K562 (cell line): Measurements from ENCODE around the gene SETD1B. TPM values are rescaled to one million over a fixed set of nuclear protein-coding genes. Genes with fewer than 3 reads are reported as not detected.

Source experiments
- ARNT ChIP-seq, 2 experiments: fragments of 450-650 bp; IDR thresholded peaks; 2 replicates each; pipeline ENCODE4 v1.6.1; 2016; ENCODE audit warnings: mild to moderate bottlenecking in 1 of 2
- BRCA1 ChIP-seq, 2 experiments: fragments of 450-650 bp in 1 of 2; sonication (generic) in 1 of 2; formaldehyde crosslinking in 1 of 2; IDR thresholded peaks; 2 replicates each; pipeline versions ENCODE4 v1.5.0 to v1.6.1; 2017 to 2020; ENCODE audit warnings: mild to moderate bottlenecking in 1 of 2, missing genetic modification reagents in 1 of 2
- DACH1 ChIP-seq: fragments of 450-650 bp; IDR thresholded peaks from 2 replicates; pipeline ENCODE4 v1.6.1; 2018; ENCODE audit not compliant: partially characterized antibody
- EP300 ChIP-seq: IDR thresholded peaks from 2 replicates; pipeline ENCODE4 v1.6.1; 2012; ENCODE audit warnings: low read length, improper control_type of control experiment
- ETV6 ChIP-seq, 3 experiments: fragments of 150-350 bp in 1 of 3; sonication (generic) in 1 of 3; formaldehyde crosslinking in 1 of 3; IDR thresholded peaks; 2 replicates each; pipeline versions ENCODE4 v1.6.1 to v1.8.0; 2014 to 2022; ENCODE audit warnings: borderline replicate concordance in 2 of 3, low read depth in 2 of 3, antibody characterized with exemption in 1 of 3, low read length in 1 of 3, mild to moderate bottlenecking in 1 of 3, missing genetic modification reagents in 1 of 3
- FOXP1 ChIP-seq: sonication (generic); formaldehyde crosslinking; IDR thresholded peaks from 2 replicates; pipeline ENCODE4 v1.8.0; 2022; ENCODE audit warnings: mild to moderate bottlenecking, missing genetic modification reagents
- HDAC8 ChIP-seq: fragments of 450-650 bp; IDR thresholded peaks from 2 replicates; pipeline ENCODE4 v1.6.1; 2016; ENCODE audit warnings: mild to moderate bottlenecking, missing genetic modification characterization, moderate library complexity, missing compliant biosample characterization
- HNRNPL ChIP-seq: fragments of 200-400 bp; formaldehyde crosslinking; IDR thresholded peaks from 2 replicates; pipeline ENCODE4 v1.6.1; 2017; ENCODE audit warnings: low read depth, mild to moderate bottlenecking, low read length
- HNRNPLL ChIP-seq: fragments of 200-400 bp; formaldehyde crosslinking; IDR thresholded peaks from 2 replicates; pipeline ENCODE4 v1.6.1; 2017; ENCODE audit warnings: low read length, low read depth, mild to moderate bottlenecking; ENCODE audit not compliant: poor library complexity, severe bottlenecking
- MAZ ChIP-seq, 2 experiments: fragments of 450-650 bp in 1 of 2; sonication (generic) in 1 of 2; formaldehyde crosslinking; IDR thresholded peaks in 1 of 2; conservative IDR thresholded peaks in 1 of 2; 2 replicates each; pipeline versions ENCODE4 v1.4.0 to v1.5.0; 2020; ENCODE audit warnings: mild to moderate bottlenecking in 1 of 2, missing genetic modification reagents in 1 of 2
- NCOA2 ChIP-seq, 2 experiments: fragments of 450-650 bp; IDR thresholded peaks; 2 replicates each; pipeline ENCODE4 v1.6.1; 2018; ENCODE audit warnings: mild to moderate bottlenecking in 2 of 2, moderate library complexity in 1 of 2; ENCODE audit not compliant: partially characterized antibody in 2 of 2
- POLR2AphosphoS5 ChIP-seq: IDR thresholded peaks from 2 replicates; pipeline ENCODE4 v1.6.1; 2011; ENCODE audit warnings: mild to moderate bottlenecking, low read depth, low read length, moderate library complexity; ENCODE audit not compliant: control insufficient read depth, insufficient read depth
- RBM14 ChIP-seq: fragments of 200-400 bp; formaldehyde crosslinking; IDR thresholded peaks from 2 replicates; pipeline ENCODE4 v1.6.1; 2018; ENCODE audit warnings: low read depth, mild to moderate bottlenecking, low read length, moderate library complexity, borderline replicate concordance; ENCODE audit not compliant: insufficient read depth
- SIX5 ChIP-seq, 2 experiments: IDR thresholded peaks; 2 replicates each; pipeline ENCODE4 v1.6.1; 2011; ENCODE audit warnings: low read length in 2 of 2, borderline replicate concordance in 1 of 2, low read depth in 1 of 2, mild to moderate bottlenecking in 1 of 2, moderate library complexity in 1 of 2; ENCODE audit not compliant: insufficient read depth in 1 of 2
- SOX6 ChIP-seq: fragments of 450-650 bp; IDR thresholded peaks from 2 replicates; pipeline ENCODE4 v1.6.1; 2014; ENCODE audit warnings: mild to moderate bottlenecking
- SREBF1 ChIP-seq: fragments of 150-350 bp; IDR thresholded peaks from 2 replicates; pipeline ENCODE4 v1.6.1; 2014; ENCODE audit warnings: antibody characterized with exemption, low read depth, low read length, borderline replicate concordance
- YY1 ChIP-seq, 3 experiments: IDR thresholded peaks; 2 replicates each; pipeline ENCODE4 v1.6.1; 2011; ENCODE audit warnings: low read length in 2 of 3, mild to moderate bottlenecking in 2 of 3, moderate library complexity in 2 of 3, borderline replicate concordance in 1 of 3, control low read depth in 1 of 3, low read depth in 1 of 3; ENCODE audit not compliant: insufficient read depth in 3 of 3, insufficient replicate concordance in 2 of 3, control insufficient read depth in 1 of 3, insufficient read length in 1 of 3; ENCODE audit errors: extremely low read depth in 1 of 3
- ZNF140 ChIP-seq: fragments of 250-450 bp; sonication (Bioruptor Pico); IDR thresholded peaks from 2 replicates; pipeline ENCODE4 v1.8.0; 2021; ENCODE audit warnings: moderate library complexity, mild to moderate bottlenecking, inconsistent platforms
- ZNF146 ChIP-seq: IDR thresholded peaks from one replicate; pipeline ENCODE4 v1.6.1; 2018; ENCODE audit warnings: missing compliant biosample characterization; ENCODE audit not compliant: unreplicated experiment
- ZNF184 ChIP-seq: sonication (generic); formaldehyde crosslinking; IDR thresholded peaks from 2 replicates; pipeline ENCODE4 v1.5.0; 2020; ENCODE audit warnings: missing genetic modification reagents
- ZNF316 ChIP-seq: fragments of 450-650 bp; IDR thresholded peaks from 2 replicates; pipeline ENCODE4 v1.6.1; 2016
- ZNF518B ChIP-seq: fragments of 250-450 bp; sonication (Bioruptor Pico); IDR thresholded peaks from 2 replicates; pipeline ENCODE4 v1.5.0; 2021; ENCODE audit warnings: mild to moderate bottlenecking, moderate library complexity
- ZNF76 ChIP-seq: fragments of 250-450 bp; sonication (Bioruptor Pico); IDR thresholded peaks from 2 replicates; pipeline ENCODE4 v1.4.0; 2020; ENCODE audit warnings: mild to moderate bottlenecking, moderate library complexity, borderline replicate concordance
- ZSCAN29 ChIP-seq: fragments of 450-650 bp; IDR thresholded peaks from 2 replicates; pipeline ENCODE4 v1.6.1; 2017
- polyA plus RNA-seq, 8 experiments: library from polyadenylated mRNA; depleted of rRNA in 4 of 8; stranded (reverse) in 5 of 8; unstranded in 3 of 8; fragments of >200 nt; fragmentation: Nextera tagmentation in 2 of 8; fragmentation: Illumina TruSeq in 1 of 8; extraction: Ambion mirVana in 2 of 8; extraction: Trizol in 1 of 8; gene quantifications; 2 replicates each; pipeline versions ENCODE4 v1.2.1 to v1.2.3, GENCODE V29; 2011 to 2014; ENCODE audit warnings: inconsistent platforms in 1 of 8, missing spikeins in 1 of 8
- total RNA-seq, 7 experiments: library from RNA; depleted of rRNA in 6 of 7; stranded (reverse); fragments of >200 nt in 6 of 7; fragmentation: Illumina TruSeq in 2 of 7; extraction: Trizol in 2 of 7; gene quantifications; 2 replicates each; pipeline versions ENCODE4 v1.2.1 to v1.2.3, GENCODE V29; 2011 to 2021; ENCODE audit warnings: low replicate concordance in 1 of 7

SETD1B gene
- total and polyA plus RNA-seq, 9 of the 15 experiments (the other 6 are each of a cell fraction or from before 2014, with no cell fraction given): 0.48 to 26.6 (median 2.3) TPM

- TF ChIP-seq MAZ (CRISPR knock-in tag; conservative IDR thresholded peaks at IDR 0.05 in 1 of 2, IDR thresholded peaks at IDR 0.05 in 1 of 2) (peak; percentile 93 to 98), ZNF518B (CRISPR knock-in tag) (no peak), EP300 (no peak; the same call in 1 of the 2 replicates), ZSCAN29 (0 out of 2 replicates have a peak, but pooled peaks have one; percentile 16), ZNF316 (no peak), ZNF140 (CRISPR knock-in tag) (no peak), SOX6 (peak; percentile 40; the same call in 1 of the 2 replicates), RBM14 (peak; percentile 27; the same call in 1 of the 2 replicates), ARNT (IDR thresholded peaks at IDR 0.05) (no peak), SIX5 (IDR thresholded peaks at IDR 0.05; ENCODE audit: borderline replicate concordance in 1 of 2, insufficient read depth in 1 of 2, low read depth in 1 of 2, low read length in 2 of 2) (no peak), HNRNPLL (peak; percentile 79), ETV6 (IDR thresholded peaks at IDR 0.05; ENCODE audit: borderline replicate concordance in 1 of 2, low read depth in 2 of 2, low read length in 1 of 2) (no peak), ETV6 (CRISPR knock-in tag; IDR thresholded peaks at IDR 0.05; ENCODE audit: borderline replicate concordance) (no peak; the same call in 1 of the 2 replicates), SREBF1 (no peak), FOXP1 (CRISPR knock-in tag) (peak; percentile 97), BRCA1 (IDR thresholded peaks at IDR 0.05) (no peak), BRCA1 (CRISPR knock-in tag; IDR thresholded peaks at IDR 0.05) (no peak), ZNF146 (CRISPR knock-in tag) (peak; percentile 25), HDAC8 (tag) (peak; percentile 68; the same call in 1 of the 2 replicates), NCOA2 (IDR thresholded peaks at IDR 0.05; ENCODE audit: partially characterized antibody in 2 of 2) (no peak), YY1 (IDR thresholded peaks at IDR 0.05; ENCODE audit: borderline replicate concordance in 1 of 3, control insufficient read depth in 1 of 3, extremely low read depth in 1 of 3, insufficient read depth in 3 of 3, insufficient read length in 1 of 3, insufficient replicate concordance in 2 of 3, low read depth in 1 of 3, low read length in 2 of 3) (peak in 2 of 3 experiments; percentile 63 to 84), HNRNPL (peak; percentile 97), DACH1 (no peak), ZNF76 (CRISPR knock-in tag) (no peak; the same call in 1 of the 2 replicates), POLR2AphosphoS5 (peak; percentile 43; the same call in 1 of the 2 replicates), ZNF184 (no peak)
These were observed 9.8 kb upstream of the SETD1B start (continued) for GRCh38 chr12:121793838-121794533.
